HTR-8/SVneo (cell line): ENCODE data around the gene SNRNP48.

Experiments used
- DNase-seq: peaks from one replicate; pipeline ENCODE4 v3.0.0; 2011; ENCODE audit warnings: low spot score, mixed read lengths; ENCODE audit not compliant: insufficient read length
- FAIRE-seq: peaks from 2 replicates; lab custom pipeline; 2011; peaks lifted over from hg19 to GRCh38; lab: Jason Lieb, UNC

Gene SNRNP48

GRCh38 chr6:7637533-7637932 is 47.5 kb downstream of the SNRNP48 start:
- FAIRE-seq, result no peak
- no peak for DNase-seq

GRCh38 chr6:7639427-7639826 is 49.4 kb downstream of the SNRNP48 start:
- FAIRE-seq, result no peak

GRCh38 chr6:7640016-7640415 is 50.0 kb downstream of the SNRNP48 start:
- no peak for DNase-seq

More at GRCh38 chr6:7639427-7639826, 49.4 kb downstream of the SNRNP48 start:
- DNase-seq, result no peak

DNA sequence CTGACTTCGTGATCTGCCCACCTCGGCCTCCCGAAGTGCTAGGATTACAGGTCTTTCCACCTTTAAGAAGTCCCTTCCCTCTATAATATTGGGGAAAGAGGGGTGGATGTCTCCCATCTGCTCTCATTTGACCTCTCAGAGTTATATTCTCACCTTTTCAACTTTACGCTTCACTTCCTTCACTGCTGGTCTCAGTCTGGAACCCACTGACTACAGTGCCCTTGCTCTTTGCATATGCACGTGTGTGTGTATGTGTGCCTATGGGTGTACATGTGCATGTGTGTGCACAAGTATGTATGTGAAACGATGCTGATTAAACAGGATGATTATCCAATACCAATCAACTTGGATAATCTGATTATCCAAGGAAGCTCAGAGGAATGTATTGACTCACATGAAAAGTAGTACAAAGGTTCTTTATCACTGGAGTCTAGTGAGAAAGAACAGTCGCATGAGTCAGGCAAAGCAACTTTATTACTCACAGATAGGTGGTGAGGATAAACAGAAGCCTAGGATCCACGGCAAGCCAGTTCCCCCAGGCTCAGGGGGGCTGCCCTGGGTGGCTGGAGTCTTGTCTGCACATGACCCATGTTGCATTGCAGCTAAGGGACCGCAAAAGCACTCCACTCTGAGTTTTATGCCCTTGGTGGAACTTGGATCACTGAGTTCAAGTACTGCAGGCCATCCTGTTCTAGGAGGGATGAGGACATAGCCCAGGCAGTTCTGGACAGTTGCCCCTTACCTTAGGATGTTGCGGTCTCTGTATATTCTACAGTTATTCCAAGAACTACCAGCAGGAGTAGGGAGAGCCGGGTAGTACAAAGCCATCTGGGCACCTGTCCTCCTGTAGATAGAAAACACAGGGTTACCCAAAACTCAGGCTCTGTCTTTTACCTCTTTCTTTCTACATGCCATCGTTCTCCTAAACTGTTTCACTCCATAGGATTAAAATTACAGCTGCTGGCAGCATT is 50.9 kb downstream of the SNRNP48 start:
- DNase-seq (peak; percentile 30), FAIRE-seq (no peak)

More at GRCh38 chr6:7640016-7640415, 50.0 kb downstream of the SNRNP48 start:
- FAIRE-seq, result no peak

GRCh38 chr6:7642791-7643190 is 52.8 kb downstream of the SNRNP48 start:
- DNase-seq, result no peak
- FAIRE-seq, result no peak

GRCh38 chr6:7644417-7644816 is 54.4 kb downstream of the SNRNP48 start:
- DNase-seq, result no peak
- no peak for FAIRE-seq

- DNase-seq (no peak), FAIRE-seq (no peak)
Observed at GRCh38 chr6:7646394-7646793, 56.4 kb downstream of the SNRNP48 start.

DNA sequence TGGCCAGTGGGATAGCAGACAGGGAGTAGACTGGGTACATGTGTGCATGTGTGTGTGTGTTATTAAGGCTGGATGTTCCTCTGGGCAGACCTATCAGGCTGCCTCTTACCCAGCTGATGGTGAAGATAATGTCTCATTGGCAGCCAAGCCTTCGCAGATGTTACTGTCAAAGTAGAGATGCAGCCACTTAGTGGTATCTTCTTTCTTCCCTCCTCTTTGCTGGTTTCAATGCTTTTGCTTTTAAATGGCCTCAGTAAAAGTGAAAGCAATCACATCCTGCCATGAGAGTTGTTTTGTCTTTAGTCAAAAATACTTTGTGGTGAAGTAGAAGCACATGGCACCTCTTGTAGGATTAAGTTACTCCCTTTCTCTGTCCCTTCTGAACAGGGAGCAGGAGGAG is 57.5 kb downstream of the SNRNP48 start:
- no peak for FAIRE-seq
- DNase-seq, result no peak

DNA sequence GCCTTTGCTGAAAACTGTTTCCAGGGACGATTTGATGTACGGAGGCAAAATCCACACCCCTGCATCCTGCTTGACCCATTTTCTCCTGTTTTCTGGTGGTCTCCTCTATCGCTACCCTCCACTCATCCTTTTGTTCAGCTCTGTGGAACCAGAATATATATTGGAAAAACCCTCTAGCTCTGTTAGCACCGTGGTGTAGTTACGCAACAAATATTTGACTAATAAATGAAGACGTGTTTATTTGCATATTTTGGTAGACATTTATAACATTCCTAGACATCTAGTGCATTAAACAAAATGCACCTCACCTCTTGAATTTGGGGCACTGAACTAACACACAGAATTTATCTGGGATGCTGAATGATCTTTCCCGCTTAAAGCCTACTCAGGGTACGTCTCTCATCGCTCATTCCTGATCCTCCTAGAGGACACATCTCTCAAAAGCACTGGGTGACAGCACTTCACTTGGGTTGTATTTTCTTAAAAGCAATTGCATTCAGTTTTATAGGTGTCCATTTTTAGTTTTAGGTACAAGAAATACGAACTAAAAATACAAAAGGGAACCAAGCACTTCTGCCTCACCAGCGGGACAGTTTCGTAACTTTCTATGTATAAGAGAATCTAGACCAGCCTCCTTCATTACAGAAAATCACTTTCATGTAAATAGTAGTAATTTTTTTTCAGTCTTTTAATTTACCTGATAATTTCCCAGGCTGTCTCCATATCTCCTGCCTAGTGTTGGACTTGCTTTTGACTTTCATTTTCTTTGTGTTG is 59.2 kb downstream of the SNRNP48 start:
- FAIRE-seq (no peak), DNase-seq (no peak)

- DNase-seq (no peak), FAIRE-seq (no peak)
Observed at GRCh38 chr6:7650878-7651277, 60.9 kb downstream of the SNRNP48 start.

DNA sequence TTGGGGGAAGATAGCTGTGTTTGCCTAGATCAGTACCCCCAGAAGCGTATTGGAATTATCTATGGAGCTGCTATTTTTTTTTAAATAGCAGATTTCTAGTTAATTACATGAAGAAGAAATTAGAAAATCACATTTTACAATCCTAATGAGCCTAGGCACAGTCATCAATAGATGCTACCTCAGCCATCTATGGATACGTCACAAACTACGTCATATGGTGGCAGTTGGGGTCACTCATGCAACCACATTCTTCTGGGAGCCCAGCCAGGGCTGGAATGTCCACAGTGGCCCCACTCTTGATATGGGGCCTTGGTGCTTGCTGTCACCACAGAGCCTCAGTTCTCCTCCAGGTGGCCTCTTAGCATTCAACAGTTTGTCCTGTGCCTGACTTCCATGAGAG is 63.0 kb downstream of the SNRNP48 start:
- no peak for FAIRE-seq
- no peak for DNase-seq

DNA sequence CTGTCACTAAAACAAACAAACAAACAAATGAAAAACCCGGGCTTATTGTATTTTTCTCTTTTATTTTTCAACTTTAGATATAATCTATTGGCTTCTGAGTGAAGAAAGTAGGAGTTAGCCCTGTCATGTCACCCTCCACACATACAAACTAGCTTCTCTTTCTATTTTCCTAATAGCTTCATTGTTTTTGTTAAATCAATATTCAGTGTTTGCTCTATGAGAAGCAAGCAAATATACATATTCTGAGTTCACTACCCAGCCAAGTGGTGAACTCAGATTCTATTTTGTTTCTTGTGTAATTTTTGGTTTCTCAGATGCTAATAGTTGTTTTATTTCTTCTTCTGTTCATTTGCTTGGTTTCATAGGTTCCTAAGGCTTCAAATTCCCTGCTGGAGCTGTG is 66.4 kb downstream of the SNRNP48 start:
- FAIRE-seq, result no peak
- DNase-seq, result no peak

DNA sequence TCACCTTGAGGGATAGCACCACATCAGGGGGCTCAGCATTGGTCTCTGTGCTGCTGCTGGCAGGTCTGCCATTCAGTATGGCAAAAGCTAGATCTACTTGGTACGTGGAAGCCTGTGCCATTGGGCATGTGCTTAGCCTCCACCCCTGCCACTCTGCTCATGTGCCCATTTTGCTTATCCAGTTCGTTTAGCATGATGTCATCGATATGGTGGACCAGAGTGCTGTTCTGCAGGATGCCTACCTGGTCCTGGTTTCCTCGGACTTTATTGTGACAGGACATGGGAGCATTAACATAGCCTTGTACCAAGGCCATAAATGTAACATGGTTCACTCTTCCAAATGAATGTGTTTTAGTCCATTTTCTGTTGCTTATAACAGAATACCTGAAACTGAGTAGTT is 68.5 kb downstream of the SNRNP48 start:
- no peak for FAIRE-seq
- DNase-seq, result no peak

GRCh38 chr6:7661364-7661763 is 71.4 kb downstream of the SNRNP48 start:
- FAIRE-seq (no peak), DNase-seq (no peak)
